CMK (cell line): ENCODE results near the gene EFCAB7.
A peak's percentile ranks its signal among the peaks of the same experiment; 100 is the strongest.
"Not testable (repeated sequence)": the region's sequence is repeated elsewhere in the genome, so short reads cannot be mapped to it uniquely, and the experiment has no call there.

Experiments
- DNase-seq: peaks from one replicate; pipeline ENCODE4 v3.0.0-alpha.2; 2010; ENCODE audit warnings: low read depth

EFCAB7 gene

GRCh38 chr1:63555480-63555879 is 32.2 kb downstream of the EFCAB7 start:
- no peak for DNase-seq

GRCh38 chr1:63557365-63557987 is 34.2 kb downstream of the EFCAB7 start:
- DNase-seq, result peak; percentile 36

GRCh38 chr1:63559357-63559756 is 36.0 kb downstream of the EFCAB7 start:
- DNase-seq, result no peak

- no peak for DNase-seq
Observed at GRCh38 chr1:63563745-63564144, 40.4 kb downstream of the EFCAB7 start.

- no peak for DNase-seq
Observed at GRCh38 chr1:63569068-63569467, 45.7 kb downstream of the EFCAB7 start.

GRCh38 chr1:63569640-63570316 is 46.5 kb downstream of the EFCAB7 start:
- DNase-seq, result no peak

GRCh38 chr1:63572686-63573085 is 49.4 kb downstream of the EFCAB7 start:
- DNase-seq, result not testable (repeated sequence)

GRCh38 chr1:63574203-63574796 is 51.0 kb downstream of the EFCAB7 start:
- not testable (repeated sequence) for DNase-seq

- no peak for DNase-seq
Observed at GRCh38 chr1:63575340-63575826, 52.1 kb downstream of the EFCAB7 start.

GRCh38 chr1:63586326-63586725 is 63.0 kb downstream of the EFCAB7 start:
- not testable (repeated sequence) for DNase-seq

- no peak for DNase-seq
Observed at GRCh38 chr1:63590166-63590560, 66.8 kb downstream of the EFCAB7 start.

- no peak for DNase-seq
Observed at GRCh38 chr1:63592536-63593302, 69.4 kb downstream of the EFCAB7 start.

GRCh38 chr1:63593303-63593885 is 70.1 kb downstream of the EFCAB7 start, which contains the start of gene PGM1:
Gene PGM1, plus strand, starts transcription at chr1:63593411. Its CDS starts 78 bp downstream, at chr1:63593489.
- no peak for DNase-seq

- no peak for DNase-seq
Observed at GRCh38 chr1:63593886-63594605, 70.7 kb downstream of the EFCAB7 start.

GRCh38 chr1:63595435-63595834 is 72.1 kb downstream of the EFCAB7 start:
- DNase-seq, result no peak

GRCh38 chr1:63599799-63600198 is 76.5 kb downstream of the EFCAB7 start:
- DNase-seq, result no peak

GRCh38 chr1:63600248-63600647 is 76.9 kb downstream of the EFCAB7 start:
- DNase-seq, result no peak

- no peak for DNase-seq
Observed at GRCh38 chr1:63601061-63601460, 77.7 kb downstream of the EFCAB7 start.

- no peak for DNase-seq
Observed at GRCh38 chr1:63601463-63601862, 78.1 kb downstream of the EFCAB7 start.

GRCh38 chr1:63601912-63602311 is 78.6 kb downstream of the EFCAB7 start:
- DNase-seq, result no peak

- DNase-seq, result no peak
Observed at GRCh38 chr1:63602629-63603028, 79.3 kb downstream of the EFCAB7 start.
